Measurements from ENCODE around the gene GRIN1.
"Not testable (repeated sequence)": the region's sequence is repeated elsewhere in the genome, so short reads cannot be mapped to it uniquely, and the experiment has no call there.

GRIN1 gene

GRCh38 chr9:137128862-137129455, 10.0 kb upstream of the GRIN1 start:
- DNase-seq (ENCODE audit: low spot score): peak; percentile 33

GRCh38 chr9:137129456-137130175, 9.3 kb upstream of the GRIN1 start:
- DNase-seq (ENCODE audit: low spot score): peak; percentile 96

GRCh38 chr9:137130176-137130755, 8.7 kb upstream of the GRIN1 start:
- DNase-seq (ENCODE audit: low spot score): no peak

- no peak for DNase-seq (ENCODE audit: low spot score)
Observed at GRCh38 chr9:137134191-137134590, 4.8 kb upstream of the GRIN1 start.

GRCh38 chr9:137135154-137135553, 3.8 kb upstream of the GRIN1 start:
- not testable (repeated sequence) for DNase-seq (ENCODE audit: low spot score)

- DNase-seq (ENCODE audit: low spot score): peak; percentile 52
Observed at GRCh38 chr9:137136261-137136880, 2.6 kb upstream of the GRIN1 start.

GRCh38 chr9:137136881-137137607, 1.9 kb upstream of the GRIN1 start:
- peak; percentile 3 for DNase-seq (ENCODE audit: low spot score)

GRCh38 chr9:137138058-137138721, 764 bp upstream of the GRIN1 start:
- DNase-seq (ENCODE audit: low spot score): peak; percentile 77

- DNase-seq (ENCODE audit: low spot score): no peak
Observed at GRCh38 chr9:137139468-137140150, 655 bp downstream of the GRIN1 start.

GRCh38 chr9:137140151-137141012, 1.4 kb downstream of the GRIN1 start:
- DNase-seq (ENCODE audit: low spot score): peak; percentile 42

- DNase-seq (ENCODE audit: low spot score): peak; percentile 4
Observed at GRCh38 chr9:137141050-137141810, 2.3 kb downstream of the GRIN1 start.

- DNase-seq (ENCODE audit: low spot score): peak; percentile 4
Observed at GRCh38 chr9:137141976-137142936, 3.3 kb downstream of the GRIN1 start.

- DNase-seq (ENCODE audit: low spot score): no peak
Observed at GRCh38 chr9:137143459-137143858, 4.5 kb downstream of the GRIN1 start.

- DNase-seq (ENCODE audit: low spot score): peak; percentile 23
Observed at GRCh38 chr9:137145731-137146526, 7.0 kb downstream of the GRIN1 start.

- DNase-seq (ENCODE audit: low spot score): peak; percentile 63
Observed at GRCh38 chr9:137146527-137146918, 7.6 kb downstream of the GRIN1 start.

GRCh38 chr9:137147091-137147792, 8.3 kb downstream of the GRIN1 start:
- DNase-seq (ENCODE audit: low spot score): peak; percentile 7

- DNase-seq (ENCODE audit: low spot score): no peak
Observed at GRCh38 chr9:137147793-137148160, 8.8 kb downstream of the GRIN1 start.

Measured in iPS-NIHi11 (cell line).